GM21360 (cell line): ENCODE measurements around the gene MIOX.

Source experiments
- ATAC-seq: cut with Tn5 transposase; IDR thresholded peaks from one replicate; pipeline ENCODE4 v1.9.1; 2021; ENCODE audit warnings: mild to moderate bottlenecking, moderate library complexity; ENCODE audit not compliant: unreplicated experiment

Gene MIOX

GRCh38 chr22:50489363-50490243, 2.9 kb downstream of the MIOX start:
- no peak for ATAC-seq

GRCh38 chr22:50490531-50491308, 4.1 kb downstream of the MIOX start:
- no peak for ATAC-seq

- ATAC-seq = no peak
Measured at GRCh38 chr22:50497093-50497492, 10.4 kb downstream of the MIOX start.

- ATAC-seq = no peak
Measured at GRCh38 chr22:50498322-50498890, 11.7 kb downstream of the MIOX start.

GRCh38 chr22:50500452-50500851, 13.8 kb downstream of the MIOX start:
- ATAC-seq = no peak

- no peak for ATAC-seq
Measured at GRCh38 chr22:50502096-50502495, 15.4 kb downstream of the MIOX start.

GRCh38 chr22:50502628-50503474, 16.2 kb downstream of the MIOX start:
- no peak for ATAC-seq

- no peak for ATAC-seq
Measured at GRCh38 chr22:50503475-50504145, 17.0 kb downstream of the MIOX start.

GRCh38 chr22:50504369-50505211, 17.9 kb downstream of the MIOX start:
- ATAC-seq = no peak

GRCh38 chr22:50505276-50505775, 18.7 kb downstream of the MIOX start:
- no peak for ATAC-seq

- no peak for ATAC-seq
Measured at GRCh38 chr22:50505776-50506610, 19.3 kb downstream of the MIOX start.

- ATAC-seq = no peak
Measured at GRCh38 chr22:50506611-50507420, 20.2 kb downstream of the MIOX start.

GRCh38 chr22:50507421-50507990, 20.8 kb downstream of the MIOX start, which contains the start of gene LMF2:
Gene LMF2, minus strand, starts transcription at chr22:50507702. Its CDS starts 27 bp downstream, at chr22:50507675.
- ATAC-seq = peak; percentile 48

GRCh38 chr22:50507991-50508884, 21.6 kb downstream of the MIOX start, which contains the start of gene NCAPH2:
Gene NCAPH2, plus strand, starts transcription at chr22:50508224. Its CDS starts 114 bp downstream, at chr22:50508338.
- ATAC-seq = peak; percentile 59

- no peak for ATAC-seq
Measured at GRCh38 chr22:50508897-50509296, 22.2 kb downstream of the MIOX start.

GRCh38 chr22:50513175-50513574, 26.5 kb downstream of the MIOX start:
- no peak for ATAC-seq
